A172 (cell line): ENCODE data around the gene SLC16A6. TPM values are rescaled to one million over a fixed set of nuclear protein-coding genes. Genes with fewer than 3 reads are reported as not detected.
"Not testable (repeated sequence)": the region's sequence is repeated elsewhere in the genome, so short reads cannot be mapped to it uniquely, and the experiment has no call there.

Experiments
- DNase-seq: peaks from one replicate; pipeline ENCODE4 v3.0.0-alpha.2; 2015; ENCODE audit warnings: low spot score
- total RNA-seq: library from RNA; depleted of rRNA; stranded (reverse); fragments of >200 nt; shearing (Covaris generic); gene quantifications from 2 replicates; pipeline ENCODE4 v1.2.3, GENCODE V29; 2014

The SLC16A6 gene
- total RNA-seq, 1 experiment from 2014 or later = 0.48 TPM

DNA sequence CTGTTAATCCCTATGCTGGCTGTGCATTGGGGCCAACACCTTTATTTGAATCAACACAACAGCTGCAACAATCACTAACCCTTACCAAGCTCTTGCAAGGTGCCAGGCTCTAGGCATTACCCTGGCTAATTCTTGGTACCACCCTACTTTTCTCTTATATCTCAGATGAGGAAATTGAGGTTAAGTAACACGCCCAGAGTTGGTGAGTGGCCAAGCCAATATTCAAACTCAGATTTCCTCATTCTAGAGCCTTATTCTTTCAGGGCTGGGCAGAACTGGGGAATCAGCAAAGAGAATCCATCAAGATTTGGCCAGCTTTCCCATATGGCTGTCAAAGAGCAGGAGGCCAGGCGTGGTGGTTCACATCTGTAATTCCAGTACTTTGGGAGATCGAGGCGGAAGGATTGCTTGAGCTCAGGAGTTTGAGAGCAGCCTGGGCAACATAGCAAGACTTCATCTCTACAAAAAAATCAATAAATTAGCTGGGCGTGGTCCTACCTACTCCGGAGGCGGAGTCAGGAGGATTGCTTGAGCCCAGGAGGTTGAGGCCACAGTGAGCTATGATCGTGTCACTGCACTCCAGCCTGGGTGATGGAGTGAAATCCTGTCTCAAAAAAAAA, 24.1 kb upstream of the SLC16A6 start:
- no peak for DNase-seq

- DNase-seq = peak; percentile 37
Measured at GRCh38 chr17:68310152-68310551, 19.2 kb upstream of the SLC16A6 start.

- not testable (repeated sequence) for DNase-seq
Measured at GRCh38 chr17:68309066-68309670, 18.2 kb upstream of the SLC16A6 start.

DNA sequence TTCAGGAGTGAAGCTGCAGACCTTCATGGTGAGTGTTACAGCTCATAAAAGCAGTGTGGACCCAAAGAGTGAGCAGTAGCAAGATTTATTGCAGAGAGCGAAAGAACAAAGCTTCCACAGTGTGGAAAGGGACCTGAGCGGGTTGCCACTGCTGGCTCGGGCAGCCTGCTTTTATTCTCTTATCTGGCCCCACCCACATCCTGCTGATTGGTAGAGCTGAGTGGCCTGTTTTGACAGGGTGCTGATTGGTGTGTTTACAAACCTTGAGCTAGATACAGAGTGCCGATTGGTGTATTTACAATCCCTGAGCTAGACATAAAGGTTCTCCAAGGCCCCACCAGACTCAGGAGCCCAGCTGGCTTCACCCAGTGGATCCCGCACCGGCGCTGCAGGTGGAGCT, 17.6 kb upstream of the SLC16A6 start:
- DNase-seq = not testable (repeated sequence)

DNA sequence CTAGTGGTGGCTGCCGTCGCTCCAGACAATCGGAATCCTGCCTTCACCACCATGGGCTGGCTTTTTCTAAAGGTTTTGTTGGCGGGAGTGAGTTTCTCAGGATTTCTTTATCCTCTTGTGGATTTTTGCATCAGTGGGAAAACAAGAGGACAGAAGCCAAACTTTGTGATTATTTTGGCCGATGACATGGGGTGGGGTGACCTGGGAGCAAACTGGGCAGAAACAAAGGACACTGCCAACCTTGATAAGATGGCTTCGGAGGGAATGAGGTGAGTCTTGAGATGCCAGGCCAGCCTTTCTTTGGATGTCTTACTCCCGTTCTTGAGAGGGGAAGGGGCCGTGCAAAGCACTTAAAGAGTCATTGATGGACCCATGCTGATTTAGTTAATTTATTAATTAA, 16.5 kb upstream of the SLC16A6 start:
- no peak for DNase-seq

DNA sequence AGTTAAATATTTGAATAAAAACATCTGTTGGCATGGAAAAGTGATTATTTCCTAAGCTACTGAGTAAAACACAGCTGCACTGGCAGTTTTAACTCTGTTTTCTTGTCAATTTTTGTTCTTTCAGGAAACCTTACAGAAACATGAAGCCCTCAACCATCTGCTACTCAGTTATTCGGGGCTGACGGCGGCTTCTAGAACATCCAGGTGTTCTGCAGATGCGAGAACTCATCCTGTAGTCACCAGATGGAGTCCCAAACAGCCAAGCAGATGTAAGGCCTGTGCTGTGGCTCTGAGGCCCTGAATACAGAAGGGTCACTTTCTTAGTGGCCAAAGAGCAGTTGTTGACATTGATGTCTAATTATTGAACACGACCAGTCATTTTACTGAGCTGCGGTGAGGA, 15.9 kb upstream of the SLC16A6 start:
- no peak for DNase-seq

DNA sequence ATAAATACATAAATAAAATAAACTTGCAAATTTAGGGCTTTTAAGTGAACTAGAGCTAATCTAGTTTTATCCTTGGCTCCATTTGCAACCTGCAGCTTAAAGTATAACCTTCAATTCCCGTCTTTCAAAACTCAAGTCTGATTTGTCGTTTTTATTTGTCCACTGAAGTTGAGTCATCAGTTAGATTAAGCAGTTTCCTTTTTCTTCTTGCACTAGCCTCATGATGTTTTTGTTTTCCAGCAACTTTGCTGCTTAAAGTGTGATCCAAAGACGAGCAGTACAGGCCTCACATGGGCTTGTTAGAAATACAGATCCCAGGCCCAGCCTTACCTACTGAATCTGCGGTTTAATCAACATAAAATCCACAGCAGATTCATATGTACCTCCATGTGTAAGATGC, 14.2 kb upstream of the SLC16A6 start:
- no peak for DNase-seq

DNA sequence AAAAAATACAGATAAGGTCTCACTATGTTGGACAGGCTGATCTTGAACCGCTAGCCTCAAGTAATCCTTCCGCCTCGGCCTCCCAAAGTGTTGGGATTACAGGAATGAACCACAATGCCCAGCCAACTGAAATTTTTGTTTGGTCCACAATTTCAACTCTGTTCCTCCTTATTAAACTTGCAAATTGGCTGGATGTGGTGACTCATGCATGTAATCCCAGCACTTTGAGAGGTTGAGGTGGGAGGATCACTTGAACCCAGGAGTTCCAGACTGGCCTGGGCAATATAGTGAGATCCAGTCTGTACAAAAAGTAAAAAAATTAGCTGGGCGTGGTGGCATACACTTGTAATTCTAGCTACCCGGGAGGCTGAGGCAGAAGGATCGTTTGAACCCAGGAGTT, 13.8 kb upstream of the SLC16A6 start:
- DNase-seq = no peak

DNA sequence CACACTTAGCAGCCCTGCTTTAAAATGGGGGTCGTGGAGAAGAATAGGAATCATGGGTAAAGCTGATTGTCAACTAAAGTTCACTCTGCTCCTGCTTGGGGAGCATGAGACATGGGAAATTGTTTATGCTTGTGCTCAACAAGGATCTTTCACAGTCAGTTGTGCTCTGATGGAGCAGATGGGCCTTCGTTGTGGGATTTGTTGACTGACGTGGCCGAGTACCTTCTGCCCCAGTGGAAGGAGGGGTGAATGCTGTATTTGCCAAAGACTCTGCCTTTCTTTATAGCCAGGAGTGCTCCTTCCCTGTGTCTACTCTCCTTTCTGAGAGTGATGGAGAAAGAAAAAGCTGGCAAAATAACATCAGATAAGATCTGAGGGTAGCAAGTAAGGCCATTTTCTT, 11.7 kb upstream of the SLC16A6 start:
- no peak for DNase-seq

DNA sequence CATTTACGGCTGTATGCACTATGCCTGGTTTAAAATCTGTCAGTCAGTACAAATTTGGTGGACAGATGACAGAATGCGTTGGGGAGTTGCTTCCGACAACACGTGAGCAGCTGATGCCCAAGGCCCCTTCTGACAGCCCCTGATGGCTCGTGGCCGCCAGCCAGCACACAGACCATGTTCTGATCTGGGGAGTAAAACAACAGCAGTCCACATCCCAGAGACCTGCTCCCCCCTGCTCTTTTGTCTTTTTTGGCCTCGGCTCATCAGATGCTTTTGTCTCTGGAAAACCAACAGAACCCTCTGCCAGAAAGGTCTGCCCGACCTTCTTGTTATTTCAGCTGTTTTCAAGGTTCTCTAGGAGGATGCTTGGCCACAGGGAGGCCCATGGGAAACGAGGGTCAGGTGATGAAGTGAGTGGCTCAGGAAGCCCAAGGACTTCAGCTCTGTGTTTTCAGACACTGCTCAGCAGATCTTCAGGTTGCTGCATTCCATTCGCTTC, 11.2 kb upstream of the SLC16A6 start:
- no peak for DNase-seq

- no peak for DNase-seq
Measured at GRCh38 chr17:68301438-68301959, 10.6 kb upstream of the SLC16A6 start.

- DNase-seq = no peak
Measured at GRCh38 chr17:68299817-68300216, 8.9 kb upstream of the SLC16A6 start.

- no peak for DNase-seq
Measured at GRCh38 chr17:68298601-68299000, 7.7 kb upstream of the SLC16A6 start.

DNA sequence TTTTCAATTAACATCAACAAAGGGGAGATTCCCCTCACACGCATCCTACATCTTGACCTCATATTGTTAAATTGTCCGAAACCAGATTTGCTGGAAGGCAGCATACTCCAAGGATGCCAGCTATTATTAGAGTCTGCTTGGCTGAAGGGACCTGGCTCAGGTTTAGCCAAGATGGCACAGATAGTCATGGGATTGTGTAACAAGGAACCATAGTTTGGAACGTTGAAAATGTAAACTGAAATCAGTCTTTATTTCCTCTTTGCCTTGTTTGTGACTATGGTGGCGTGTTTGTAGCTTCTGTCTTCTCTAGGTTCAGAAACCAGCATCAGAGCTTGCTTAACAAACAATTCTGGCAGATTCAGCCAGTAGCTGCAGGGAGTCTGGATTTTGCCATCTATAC, 6.3 kb upstream of the SLC16A6 start:
- DNase-seq = no peak

DNA sequence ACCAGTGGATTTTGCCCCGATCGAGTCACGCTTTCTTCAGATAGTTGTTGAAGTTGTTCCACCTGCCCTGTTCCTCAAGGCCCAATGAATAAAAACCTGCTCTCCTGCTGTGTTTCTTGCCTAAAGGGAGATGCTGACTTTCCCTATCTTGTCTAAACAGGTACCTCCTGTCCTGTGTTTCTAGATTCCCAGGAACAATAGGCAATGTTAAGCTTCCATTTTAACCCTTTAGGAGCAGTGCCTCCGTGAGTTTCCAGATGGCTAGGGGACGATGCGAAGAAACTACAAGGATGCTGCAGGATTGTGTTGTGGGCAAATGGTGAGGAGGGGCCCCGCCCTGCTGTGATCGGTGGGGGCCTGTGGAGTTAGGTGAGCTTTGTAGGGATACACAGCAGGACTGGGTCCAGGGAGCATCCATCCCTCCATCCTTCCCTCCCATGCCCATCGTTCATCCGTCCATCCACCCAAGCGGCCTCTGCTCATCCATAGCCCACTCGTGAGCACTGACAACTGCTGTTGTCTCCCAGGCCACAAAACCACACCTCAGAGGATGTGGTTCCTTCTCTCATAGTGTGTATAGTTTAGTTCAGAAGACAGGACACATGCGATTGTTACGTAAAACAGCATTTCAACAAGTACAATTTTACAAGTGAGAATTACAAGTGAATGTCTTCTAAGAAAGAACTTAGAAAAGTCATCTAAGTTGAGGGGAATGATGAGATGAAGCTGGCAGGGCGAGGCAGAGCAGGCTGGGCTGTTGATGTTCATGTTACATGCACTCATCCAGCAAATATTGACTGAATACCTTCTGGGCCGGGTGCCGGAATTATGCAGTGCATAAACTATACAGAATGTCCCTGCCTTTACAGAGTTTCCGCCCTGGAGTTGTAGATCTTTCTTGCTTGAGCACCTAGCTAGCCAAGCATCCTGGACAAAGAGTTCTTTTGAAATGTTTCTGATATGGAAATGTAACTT, 5.6 kb upstream of the SLC16A6 start:
- no peak for DNase-seq

DNA sequence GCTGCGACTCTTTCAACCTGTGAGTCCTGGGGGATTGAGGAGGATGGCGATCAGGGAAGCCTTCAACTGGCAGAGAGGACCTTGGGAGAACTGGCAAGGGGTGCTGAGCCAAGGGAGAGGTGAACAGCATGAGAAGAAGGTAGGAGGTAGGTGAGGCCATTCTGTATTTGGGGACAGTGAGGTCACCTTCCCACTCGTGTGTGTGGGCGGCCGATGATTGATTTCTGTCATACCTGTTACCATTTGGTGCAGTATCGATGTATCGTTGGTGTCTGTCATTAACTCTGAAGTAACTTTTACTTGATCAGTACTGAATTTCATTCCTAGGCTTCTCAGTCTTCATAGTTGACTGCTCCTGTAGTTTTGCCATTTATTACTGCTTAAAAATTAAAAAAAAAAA, 4.2 kb upstream of the SLC16A6 start:
- no peak for DNase-seq

DNA sequence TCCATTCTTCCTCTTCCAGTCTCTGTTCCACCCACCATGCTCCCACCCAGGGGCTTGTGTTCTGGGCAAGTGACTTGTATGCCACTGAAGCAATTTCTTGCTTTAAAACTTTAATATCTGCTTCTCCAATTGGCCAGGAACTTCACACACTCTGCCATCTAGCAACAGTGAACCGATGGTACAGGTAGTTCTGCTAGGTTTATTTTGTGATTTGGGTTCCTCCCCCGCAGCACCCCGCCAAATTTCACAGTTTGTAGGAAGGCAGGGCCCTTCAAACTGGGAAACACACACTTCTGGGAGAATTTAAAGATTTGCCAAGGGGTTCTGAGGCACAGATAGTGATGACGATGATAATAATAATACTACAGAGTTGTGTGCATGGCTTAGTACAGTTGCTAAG, 3.7 kb upstream of the SLC16A6 start:
- no peak for DNase-seq

DNA sequence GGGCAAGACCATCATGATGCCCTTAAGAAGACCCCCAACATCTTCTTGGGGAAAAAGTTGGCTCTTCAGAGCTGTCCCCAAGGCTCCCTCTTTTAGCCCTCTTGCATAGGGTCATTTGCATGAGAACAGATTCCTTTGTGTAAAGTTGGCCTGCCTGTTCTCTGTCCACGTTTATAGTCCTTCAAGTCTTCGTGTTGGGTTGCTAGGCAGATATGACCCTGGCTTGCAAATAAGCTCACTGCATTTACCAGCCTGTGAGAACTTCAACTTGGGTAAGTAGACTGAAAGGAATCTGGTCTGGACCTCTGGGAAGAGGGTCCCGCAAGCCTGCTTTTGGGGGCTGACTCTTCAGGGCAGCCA, 3.2 kb upstream of the SLC16A6 start:
- no peak for DNase-seq

DNA sequence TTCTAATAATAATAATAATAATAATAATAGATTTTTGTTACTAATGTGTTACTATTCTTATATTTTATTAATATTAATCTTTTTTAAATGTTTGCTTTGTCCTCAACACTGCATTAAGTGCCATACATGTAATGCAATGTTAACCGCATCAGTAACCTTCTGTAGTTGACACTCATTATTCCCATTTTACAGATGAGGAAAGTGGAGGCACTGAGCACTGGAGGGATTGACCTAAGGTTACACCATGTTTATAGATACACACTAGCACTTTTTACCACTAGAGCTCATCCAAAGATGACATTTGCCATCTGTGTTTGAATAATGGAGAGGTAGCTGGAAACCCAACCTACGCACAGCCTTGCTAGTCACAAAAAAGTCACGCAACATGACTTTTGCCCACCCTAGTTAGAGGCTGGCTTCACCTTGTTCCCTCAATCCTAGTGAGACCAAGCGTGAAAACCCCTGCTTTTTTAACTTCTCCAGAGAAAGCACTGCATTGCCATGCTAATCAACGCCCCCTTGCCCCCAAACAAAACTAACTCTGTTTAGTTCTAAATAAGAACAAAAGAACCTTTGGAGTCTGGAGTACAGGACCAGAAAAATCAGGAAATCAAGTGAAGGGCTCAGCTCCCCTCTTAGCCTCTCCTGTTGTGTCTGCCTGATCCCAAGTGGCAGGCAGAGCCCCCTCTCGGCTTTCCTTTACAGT, 2.7 kb upstream of the SLC16A6 start:
- DNase-seq = no peak

- no peak for DNase-seq
Measured at GRCh38 chr17:68292689-68293040, 1.7 kb upstream of the SLC16A6 start.

GRCh38 chr17:68291836-68292688, 1.1 kb upstream of the SLC16A6 start:
- peak; percentile 65 for DNase-seq
